Stimulated activated CD4-positive, alpha-beta T cell treated with anti-CD3 and anti-CD28 coated beads, Interleukin-1b, Interleukin-23, amount 100 ng/mL, for 48 hours (primary cell): ENCODE data around the gene CDCA4.

Experiments used
- DNase-seq: peaks from one replicate; pipeline ENCODE4 v3.0.0-alpha.2; 2020

Gene CDCA4

GRCh38 chr14:104972301-104973134, 48.4 kb downstream of the CDCA4 start:
- DNase-seq: no peak

GRCh38 chr14:104971447-104972240, 49.2 kb downstream of the CDCA4 start:
- DNase-seq: no peak

- no peak for DNase-seq
These were observed 50.4 kb downstream of the CDCA4 start for GRCh38 chr14:104970231-104971068.

GRCh38 chr14:104969741-104970230, 51.1 kb downstream of the CDCA4 start:
- DNase-seq: no peak

GRCh38 chr14:104968541-104969401, 52.1 kb downstream of the CDCA4 start:
- DNase-seq: no peak

GRCh38 chr14:104968153-104968527, 52.7 kb downstream of the CDCA4 start:
- DNase-seq: no peak

- peak; percentile 1 for DNase-seq
These were observed 53.3 kb downstream of the CDCA4 start for GRCh38 chr14:104967386-104968152.

GRCh38 chr14:104966981-104967385, 53.9 kb downstream of the CDCA4 start:
- no peak for DNase-seq

- no peak for DNase-seq
These were observed 54.5 kb downstream of the CDCA4 start for GRCh38 chr14:104966261-104966865.

- peak; percentile 0 for DNase-seq
These were observed 55.2 kb downstream of the CDCA4 start for GRCh38 chr14:104965561-104966231.

GRCh38 chr14:104964546-104964945, 56.3 kb downstream of the CDCA4 start:
- DNase-seq: no peak
